Measurements from ENCODE around the gene IER3.
A peak's percentile ranks its signal among the peaks of the same experiment; 100 is the strongest.

Gene IER3

GRCh38 chr6:30744054-30744805, at the start of gene IER3:
TSS of gene IER3 (minus strand) at chr6:30744547. CDS start at chr6:30744518, 29 bp downstream.
- DNase-seq (ENCODE audit: low read depth), result peak; percentile 75

GRCh38 chr6:30793521-30794194, 49.3 kb upstream of the IER3 start:
- DNase-seq (ENCODE audit: low read depth), result no peak

DNA sequence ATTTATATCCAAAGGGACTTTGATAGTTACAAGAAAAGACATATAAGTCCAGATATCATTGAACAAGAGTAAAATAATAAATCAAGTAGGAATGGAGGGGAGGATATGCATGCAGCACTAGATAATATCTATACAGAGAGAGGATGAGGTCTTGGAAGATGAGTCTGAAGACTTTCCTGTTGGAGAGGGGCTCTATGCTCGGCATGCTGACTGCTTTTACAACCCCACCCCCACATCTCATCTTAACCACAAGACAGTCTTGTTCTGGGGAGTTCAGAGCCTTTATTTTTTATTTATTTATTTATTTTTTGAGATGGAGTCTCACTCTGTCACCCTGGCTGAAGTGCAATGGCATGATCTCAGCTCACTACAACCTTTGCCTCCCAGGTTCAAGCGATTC, 48.4 kb upstream of the IER3 start:
- DNase-seq (ENCODE audit: low read depth), result no peak

DNA sequence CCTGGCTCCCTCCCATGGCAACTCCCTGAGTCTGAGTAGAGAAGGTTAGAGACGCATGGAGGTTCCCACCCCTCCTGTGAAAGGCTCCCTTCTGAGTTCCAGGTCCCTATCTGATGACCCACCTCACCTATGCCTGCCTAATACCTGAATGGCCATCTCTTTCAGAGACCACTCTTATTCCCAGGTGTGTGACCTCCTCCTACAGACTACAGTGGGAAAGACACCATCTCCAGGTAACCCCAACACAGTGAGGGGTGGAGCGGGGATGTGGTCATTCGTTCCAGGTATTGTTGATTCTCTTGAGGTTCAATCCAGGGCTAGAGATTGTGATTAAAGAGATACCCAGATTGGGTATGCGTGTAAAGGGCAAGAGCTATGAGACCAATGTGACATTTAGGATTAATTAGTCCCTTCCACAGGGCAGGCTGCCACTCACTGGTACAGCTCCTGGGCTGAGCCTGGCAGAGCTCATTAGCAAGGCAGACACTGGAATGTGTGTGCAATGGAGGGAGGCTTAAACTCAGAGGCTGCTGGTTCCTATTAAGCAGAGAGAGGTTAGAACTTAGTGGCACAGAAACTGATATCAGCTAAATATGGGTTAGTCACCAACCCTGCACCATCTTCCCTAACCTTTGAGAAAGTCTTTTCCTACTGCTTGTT, 46.5 kb upstream of the IER3 start:
- no peak for DNase-seq (ENCODE audit: low read depth)

- no peak for DNase-seq (ENCODE audit: low read depth)
These were observed 45.3 kb upstream of the IER3 start for GRCh38 chr6:30789606-30790005.

- DNase-seq (ENCODE audit: low read depth), result no peak
These were observed 43.6 kb upstream of the IER3 start for GRCh38 chr6:30787954-30788353.

DNA sequence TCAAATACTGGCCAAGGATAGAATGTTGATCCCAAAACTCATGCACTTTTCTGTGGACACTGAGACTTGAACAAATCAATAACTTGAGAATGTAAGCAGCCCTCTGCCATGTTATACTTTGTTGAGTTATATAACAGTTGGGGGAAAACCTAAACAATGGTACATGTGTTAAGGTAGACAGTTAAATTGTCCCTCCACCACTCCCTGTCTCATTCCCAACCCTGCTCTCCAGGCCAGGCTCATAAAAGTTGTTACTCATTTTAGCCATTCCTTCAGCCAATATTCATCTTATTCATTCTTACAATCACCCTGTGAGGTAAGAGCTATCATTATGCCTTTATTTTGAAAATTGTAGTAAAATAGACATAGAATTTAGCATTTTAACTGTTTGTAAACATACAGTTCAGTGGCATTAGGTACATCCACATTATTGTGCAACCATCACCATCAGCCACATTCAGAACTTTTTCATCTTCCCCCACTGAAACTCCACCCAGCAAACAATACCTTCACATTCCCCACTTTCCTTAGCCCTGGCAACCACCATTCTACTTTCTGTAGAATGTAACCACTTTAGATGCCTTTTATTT, 38.2 kb upstream of the IER3 start:
- no peak for DNase-seq (ENCODE audit: low read depth)

GRCh38 chr6:30781743-30782424, 37.5 kb upstream of the IER3 start:
- DNase-seq (ENCODE audit: low read depth), result peak; percentile 98

GRCh38 chr6:30781395-30781742, 37.0 kb upstream of the IER3 start:
- no peak for DNase-seq (ENCODE audit: low read depth)

- DNase-seq (ENCODE audit: low read depth), result no peak
These were observed 36.2 kb upstream of the IER3 start for GRCh38 chr6:30780642-30780920.

DNA sequence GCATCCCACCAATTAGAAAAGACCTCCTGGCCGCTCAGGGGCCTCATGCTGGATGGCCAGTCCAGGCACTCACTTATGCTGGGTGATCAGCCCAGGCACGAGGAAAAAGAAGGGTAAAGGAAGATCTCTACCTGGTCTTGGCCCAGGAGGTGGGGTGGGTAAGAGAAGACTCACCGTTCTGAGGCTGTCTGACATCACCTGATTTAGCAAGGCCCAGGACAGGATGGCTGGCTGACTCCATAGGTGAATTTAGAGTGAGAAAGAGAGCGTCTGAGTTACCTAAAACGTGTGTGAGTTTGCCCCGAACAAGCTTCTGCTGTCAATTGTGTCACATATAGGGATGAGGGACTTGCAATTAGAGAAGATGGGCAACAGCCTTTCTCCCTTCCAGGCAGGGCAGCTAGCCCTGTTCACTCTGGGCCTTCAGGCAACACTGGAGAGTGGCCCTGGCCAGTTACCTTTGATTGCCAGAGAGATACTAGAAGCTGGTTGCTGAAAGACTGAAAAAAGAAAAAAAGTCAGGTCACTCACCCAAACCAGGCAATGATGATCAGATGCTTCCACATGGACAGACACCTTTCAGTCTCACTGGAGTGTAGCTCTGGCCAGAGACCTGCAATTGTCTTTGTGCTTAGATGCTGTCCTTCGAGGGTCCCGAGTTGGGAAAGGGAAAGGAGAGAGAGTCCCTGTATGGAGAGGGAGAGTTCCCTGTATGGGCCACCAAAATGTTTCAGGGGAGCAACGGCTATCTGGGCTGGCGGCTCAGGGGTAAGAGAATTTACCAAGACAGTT, 35.7 kb upstream of the IER3 start:
- no peak for DNase-seq (ENCODE audit: low read depth)

DNA sequence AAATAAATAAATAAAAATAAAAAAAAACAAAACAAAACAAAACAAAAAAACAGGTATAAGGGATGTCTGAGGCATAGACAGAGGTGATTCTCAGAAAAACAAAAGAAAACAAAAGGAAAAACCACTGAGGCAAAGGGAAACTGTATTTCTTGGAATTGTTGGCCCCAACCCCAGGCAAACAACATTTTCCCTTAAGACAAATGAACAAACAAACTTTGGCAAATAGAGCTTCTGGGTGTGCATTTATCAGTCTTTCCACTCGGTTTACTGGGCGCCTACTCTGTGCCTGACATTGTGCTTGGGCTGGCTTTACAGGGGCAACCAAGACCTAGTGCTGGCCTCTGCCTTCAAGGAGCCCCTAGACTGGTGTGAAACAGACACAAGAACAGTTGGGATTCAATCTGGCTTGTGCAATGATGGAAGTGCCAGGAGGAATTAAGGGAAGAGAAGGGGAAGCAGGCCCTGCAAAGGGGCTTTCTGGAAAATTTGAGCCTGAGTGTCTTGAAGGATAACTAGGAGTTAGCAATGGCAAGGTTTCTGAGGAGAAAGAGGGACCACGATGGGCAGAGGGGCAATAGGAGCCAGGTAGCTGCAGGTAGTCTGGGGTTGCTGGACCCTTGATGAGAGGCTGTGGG, 33.8 kb upstream of the IER3 start:
- DNase-seq (ENCODE audit: low read depth), result no peak

DNA sequence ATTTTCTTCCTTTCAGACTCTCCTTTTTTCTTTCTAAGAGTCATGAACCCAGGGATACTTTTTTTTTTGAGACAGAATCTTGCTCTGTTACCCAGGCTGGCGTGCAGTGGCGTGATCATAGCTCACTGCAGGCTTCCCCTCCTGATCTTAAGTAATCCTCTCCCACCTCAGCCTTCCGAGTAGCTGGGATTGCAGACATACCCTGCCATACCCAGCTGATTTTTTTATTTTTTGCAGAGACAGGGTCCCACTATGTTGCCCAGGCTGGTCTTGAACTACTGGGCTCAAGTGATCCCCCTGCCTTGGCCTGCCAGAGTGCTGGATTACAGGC, 32.8 kb upstream of the IER3 start:
- DNase-seq (ENCODE audit: low read depth), result no peak

- no peak for DNase-seq (ENCODE audit: low read depth)
These were observed 32.2 kb upstream of the IER3 start for GRCh38 chr6:30776390-30777154.

DNA sequence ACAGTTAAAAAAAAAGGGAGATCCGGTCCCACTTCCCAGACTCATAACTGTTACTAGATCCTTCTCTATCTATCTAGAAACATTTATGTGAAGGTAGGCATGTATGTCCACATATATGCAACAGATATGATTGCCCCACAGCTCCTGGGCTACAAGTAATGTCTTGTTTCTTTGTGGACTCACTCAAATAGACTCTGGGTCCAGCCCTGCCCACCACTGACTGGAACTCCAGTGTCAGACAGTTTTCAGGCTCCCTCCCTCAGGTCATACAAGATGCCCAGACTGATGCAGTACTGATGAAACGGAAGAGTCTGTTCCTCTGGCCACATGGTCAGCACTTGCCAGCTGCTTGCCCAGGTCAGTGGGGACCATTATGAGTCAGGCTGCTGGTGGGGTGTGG, 30.8 kb upstream of the IER3 start:
- DNase-seq (ENCODE audit: low read depth), result no peak

DNA sequence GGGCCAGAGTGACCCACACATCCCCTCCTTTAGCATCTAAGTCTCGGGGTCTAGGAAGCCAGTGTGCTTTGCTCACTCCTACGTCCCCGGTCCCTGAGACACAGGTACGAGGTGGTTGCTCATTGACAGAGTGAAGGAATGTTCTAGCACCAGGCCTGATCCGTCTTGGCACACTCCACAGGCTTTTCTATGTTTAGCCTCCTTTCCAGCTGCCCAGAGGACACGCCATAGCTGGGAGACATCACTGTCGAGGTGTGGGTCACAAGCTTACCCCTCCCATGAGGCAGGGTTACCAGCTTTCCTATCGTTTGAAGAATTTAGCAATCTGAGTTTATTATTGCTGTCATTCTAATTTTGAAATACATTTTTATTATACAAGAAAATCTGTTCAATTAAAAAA, 30.4 kb upstream of the IER3 start:
- no peak for DNase-seq (ENCODE audit: low read depth)

- no peak for DNase-seq (ENCODE audit: low read depth)
These were observed 26.2 kb upstream of the IER3 start for GRCh38 chr6:30770592-30770991.

GRCh38 chr6:30769853-30770524, 25.6 kb upstream of the IER3 start:
- no peak for DNase-seq (ENCODE audit: low read depth)

GRCh38 chr6:30769088-30769852, 24.9 kb upstream of the IER3 start:
- peak; percentile 75 for DNase-seq (ENCODE audit: low read depth)
